Measurements from ENCODE around the gene SLC12A1.

The SLC12A1 gene

GRCh38 chr15:48248414-48248813 lies 42.3 kb downstream of the SLC12A1 start:
- ChIA-PET POLR2A (ENCODE audit: low non-redundant PET) (no interaction called here), CTCF (no interaction called here)
- no peak for TF ChIP-seq CTCF (conservative IDR thresholded peaks at IDR 0.05; ENCODE audit: low read depth)
- DNase-seq (ENCODE audit: low spot score) = no peak
- no peak overlapping the region for H3K27ac ChIP-seq

- no peak overlapping the region for H3K27ac ChIP-seq
- ChIA-PET POLR2A (ENCODE audit: low non-redundant PET) (no interaction called here), CTCF (interaction anchor here (0.6 to 0.9 kb wide), 5 partner anchors 35 to 985 kb away, joined by 3 to 4 read pairs (median 3); no protein-coding TSS in a partner anchor)
- peak; percentile 54 for DNase-seq (ENCODE audit: low spot score)
- TF ChIP-seq CTCF (conservative IDR thresholded peaks at IDR 0.05; ENCODE audit: low read depth) = peak; percentile 83
Observed at GRCh38 chr15:48250640-48251076, 44.6 kb downstream of the SLC12A1 start.

- H3K27ac ChIP-seq = no peak overlapping the region
- POLR2A ChIA-PET (ENCODE audit: low non-redundant PET) = no interaction called here
- DNase-seq (ENCODE audit: low spot score) = no peak
- no peak for TF ChIP-seq CTCF (conservative IDR thresholded peaks at IDR 0.05; ENCODE audit: low read depth)
- CTCF ChIA-PET = no interaction called here
Observed at GRCh38 chr15:48253172-48253571, 47.1 kb downstream of the SLC12A1 start.

- no peak for TF ChIP-seq CTCF (conservative IDR thresholded peaks at IDR 0.05; ENCODE audit: low read depth)
- ChIA-PET CTCF (no interaction called here), POLR2A (ENCODE audit: low non-redundant PET) (no interaction called here)
- no peak overlapping the region for H3K27ac ChIP-seq
- DNase-seq (ENCODE audit: low spot score) = no peak
Observed at GRCh38 chr15:48265135-48265534, 59.0 kb downstream of the SLC12A1 start.

- peak; percentile 8 for DNase-seq (ENCODE audit: low spot score)
- CTCF ChIA-PET = interaction anchor here (0.5 kb wide), 1 partner anchor 962 kb away, joined by 3 read pairs; no protein-coding TSS in a partner anchor
- H3K27ac ChIP-seq = no peak overlapping the region
- no peak for TF ChIP-seq CTCF (conservative IDR thresholded peaks at IDR 0.05; ENCODE audit: low read depth)
- POLR2A ChIA-PET (ENCODE audit: low non-redundant PET) = no interaction called here
Observed at GRCh38 chr15:48266024-48266689, 60.1 kb downstream of the SLC12A1 start.

GRCh38 chr15:48267766-48268165 lies 61.7 kb downstream of the SLC12A1 start:
- no peak for TF ChIP-seq CTCF (conservative IDR thresholded peaks at IDR 0.05; ENCODE audit: low read depth)
- no peak for DNase-seq (ENCODE audit: low spot score)
- POLR2A ChIA-PET (ENCODE audit: low non-redundant PET) = no interaction called here
- H3K27ac ChIP-seq = no peak overlapping the region
- CTCF ChIA-PET = interaction anchor here (0.6 kb wide), 1 partner anchor 32 kb away, joined by 3 read pairs; no protein-coding TSS in a partner anchor
